SH-SY5Y (cell line): ENCODE measurements around the gene P3H4.

Experiments used
- GATA2 ChIP-seq: IDR thresholded peaks from 2 replicates; pipeline ENCODE4 v1.6.1; 2011; ENCODE audit warnings: mild to moderate bottlenecking, low read depth, low read length
- GATA3 ChIP-seq: IDR thresholded peaks from 2 replicates; pipeline ENCODE4 v1.6.1; 2011; ENCODE audit warnings: low read depth, mild to moderate bottlenecking, low read length, moderate library complexity

DNA sequence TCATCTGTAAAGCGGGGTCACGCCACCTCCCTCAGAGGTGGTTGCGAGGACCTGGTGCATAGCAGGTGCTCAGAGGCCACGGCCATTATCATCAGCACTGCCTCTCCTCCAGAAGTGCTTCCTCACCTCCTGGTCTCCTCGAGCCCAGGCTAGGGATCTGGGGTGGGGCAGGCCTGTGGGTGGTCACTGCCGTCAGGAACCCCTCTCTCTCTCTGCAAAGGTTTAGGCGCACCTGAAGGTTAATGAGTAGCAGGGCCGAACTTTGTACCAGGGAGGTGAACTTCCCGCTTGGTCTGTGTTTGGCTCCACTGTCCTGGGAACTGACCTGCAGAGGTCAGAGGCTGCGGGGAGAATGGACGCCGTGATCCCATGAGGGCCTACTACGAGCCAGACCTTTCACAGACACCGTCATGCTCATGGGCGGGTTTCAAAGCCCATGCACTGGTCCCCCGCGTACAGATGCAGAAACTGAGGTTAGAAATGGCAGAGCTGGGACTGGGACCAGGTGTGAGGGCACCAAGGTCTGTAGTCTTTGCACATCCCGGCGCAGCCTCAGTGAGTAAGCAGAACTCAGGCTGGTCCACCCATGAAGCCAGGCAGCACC lies 39.1 kb downstream of the P3H4 start:
- TF ChIP-seq GATA2 (no peak), GATA3 (no peak)
